OCI-LY7 (cell line): ENCODE data around the gene TSPYL2.

Source experiments
- EZH2phosphoT487 ChIP-seq: fragments of 200-600 bp; sonication (generic); IDR thresholded peaks from 2 replicates; pipeline ENCODE4 v1.6.1; 2018; ENCODE audit warnings: low read depth, borderline replicate concordance, mild to moderate bottlenecking, mixed run types, antibody characterized with exemption, low read length, moderate library complexity, mixed read lengths
- TF ChIP-seq, protein P1 (sequence below): fragments of 200-600 bp; sonication (generic); conservative IDR thresholded peaks from 2 replicates; pipeline ENCODE4 v1.5.1; 2014; ENCODE audit warnings: mild to moderate bottlenecking, antibody characterized with exemption, low read length, moderate library complexity, mixed read lengths

DNA sequence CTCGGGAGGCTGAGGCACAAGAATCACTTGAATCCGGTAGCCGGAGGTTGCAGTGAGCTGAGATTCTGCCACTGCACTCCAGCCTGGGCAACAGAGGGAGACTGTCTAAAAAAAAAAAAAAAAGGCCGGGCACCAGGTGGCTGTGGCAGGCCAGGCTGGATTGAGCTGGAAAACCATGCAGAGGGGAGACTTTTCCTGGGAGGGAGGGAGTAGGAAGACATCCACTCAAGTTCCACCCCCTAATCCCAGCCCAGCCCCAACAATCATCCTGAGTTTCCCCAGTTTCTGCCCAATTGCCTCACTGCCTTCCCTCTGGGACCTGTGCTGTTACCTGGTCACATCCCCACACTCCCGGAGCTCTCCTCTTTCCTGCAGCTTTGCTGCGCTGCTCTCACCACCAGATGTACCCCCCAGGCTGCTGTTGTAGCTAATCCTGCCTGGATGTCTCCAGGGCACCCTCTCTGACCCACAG lies 9.0 kb upstream of the TSPYL2 start:
- TF ChIP-seq, protein P1, sequence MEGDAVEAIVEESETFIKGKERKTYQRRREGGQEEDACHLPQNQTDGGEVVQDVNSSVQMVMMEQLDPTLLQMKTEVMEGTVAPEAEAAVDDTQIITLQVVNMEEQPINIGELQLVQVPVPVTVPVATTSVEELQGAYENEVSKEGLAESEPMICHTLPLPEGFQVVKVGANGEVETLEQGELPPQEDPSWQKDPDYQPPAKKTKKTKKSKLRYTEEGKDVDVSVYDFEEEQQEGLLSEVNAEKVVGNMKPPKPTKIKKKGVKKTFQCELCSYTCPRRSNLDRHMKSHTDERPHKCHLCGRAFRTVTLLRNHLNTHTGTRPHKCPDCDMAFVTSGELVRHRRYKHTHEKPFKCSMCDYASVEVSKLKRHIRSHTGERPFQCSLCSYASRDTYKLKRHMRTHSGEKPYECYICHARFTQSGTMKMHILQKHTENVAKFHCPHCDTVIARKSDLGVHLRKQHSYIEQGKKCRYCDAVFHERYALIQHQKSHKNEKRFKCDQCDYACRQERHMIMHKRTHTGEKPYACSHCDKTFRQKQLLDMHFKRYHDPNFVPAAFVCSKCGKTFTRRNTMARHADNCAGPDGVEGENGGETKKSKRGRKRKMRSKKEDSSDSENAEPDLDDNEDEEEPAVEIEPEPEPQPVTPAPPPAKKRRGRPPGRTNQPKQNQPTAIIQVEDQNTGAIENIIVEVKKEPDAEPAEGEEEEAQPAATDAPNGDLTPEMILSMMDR = no peak
- no peak for TF ChIP-seq EZH2phosphoT487
